HuH-7.5 (cell line): ENCODE data around the gene RCSD1.

ENCODE experiments used
- DNase-seq: peaks from one replicate; pipeline ENCODE4 v3.0.0; 2011; ENCODE audit warnings: low spot score

RCSD1 gene

GRCh38 chr1:167746988-167747655, 117.1 kb downstream of the RCSD1 start:
- DNase-seq = no peak

GRCh38 chr1:167747988-167748387, 118.0 kb downstream of the RCSD1 start:
- no peak for DNase-seq

GRCh38 chr1:167748906-167749305, 118.9 kb downstream of the RCSD1 start:
- no peak for DNase-seq

GRCh38 chr1:167749741-167750140, 119.7 kb downstream of the RCSD1 start:
- no peak for DNase-seq

GRCh38 chr1:167750641-167751040, 120.6 kb downstream of the RCSD1 start:
- DNase-seq = no peak

- DNase-seq = no peak
These were observed 121.6 kb downstream of the RCSD1 start for GRCh38 chr1:167751676-167752075.

GRCh38 chr1:167752219-167752985, 122.4 kb downstream of the RCSD1 start:
- no peak for DNase-seq

- DNase-seq = no peak
These were observed 125.6 kb downstream of the RCSD1 start for GRCh38 chr1:167755654-167756053.
